C4-2B (cell line): ENCODE measurements around the gene PTH1R.

Source experiments
- CTCF ChIP-seq: fragments of 450-650 bp; conservative IDR thresholded peaks from 2 replicates; pipeline ENCODE4 v1.5.1; 2017; ENCODE audit warnings: mild to moderate bottlenecking
- ZFX ChIP-seq: fragments of 450-650 bp; IDR thresholded peaks from 2 replicates; pipeline ENCODE4 v1.6.1; 2017

- TF ChIP-seq CTCF (no peak), ZFX (no peak)
Measured at GRCh38 chr3:46838301-46838700, 39.2 kb upstream of the PTH1R start.
